GM23338 (cell line): ENCODE measurements around the gene SPP1. TPM values are rescaled to one million over a fixed set of nuclear protein-coding genes. Genes with fewer than 3 reads are reported as not detected.

ENCODE experiments used
- ATAC-seq: fragments of 200-7000 bp; cut with Tn5 transposase; 3 replicates; pipeline ENCODE4 v1.9.1; 2020
- DNase-seq: peaks from one replicate; pipeline ENCODE4 v3.0.0-alpha.2; 2015; ENCODE audit warnings: low spot score
- H2AFZ ChIP-seq: fragments of 200-600 bp; sonication (generic); 2 replicates; pipeline ENCODE4 v1.8.0; 2016; ENCODE audit warnings: antibody characterized with exemption, mild to moderate bottlenecking, moderate library complexity
- H3F3A ChIP-seq: fragments of 200-600 bp; sonication (generic); replicated peaks from 2 replicates; pipeline ENCODE4 v1.8.0; 2017; ENCODE audit warnings: antibody characterized with exemption, mixed run types, low read depth
- H3K27ac ChIP-seq: fragments of 200-600 bp; sonication (generic); 2 replicates; pipeline ENCODE4 v1.6.1; 2016; ENCODE audit warnings: low read depth
- H3K27me3 ChIP-seq: fragments of 200-600 bp; sonication (generic); 2 replicates; pipeline ENCODE4 v1.8.0; 2016; ENCODE audit warnings: mild to moderate bottlenecking, mixed run types, moderate library complexity; ENCODE audit not compliant: insufficient read depth
- H3K36me3 ChIP-seq: fragments of 200-600 bp; sonication (generic); 2 replicates; pipeline ENCODE4 v1.8.0; 2016; ENCODE audit warnings: mild to moderate bottlenecking; ENCODE audit not compliant: insufficient read depth
- H3K4me1 ChIP-seq: fragments of 200-600 bp; sonication (generic); 2 replicates; pipeline ENCODE4 v1.8.0; 2016; ENCODE audit warnings: mild to moderate bottlenecking, moderate library complexity; ENCODE audit not compliant: insufficient read depth
- H3K4me2 ChIP-seq: fragments of 200-600 bp; sonication (generic); 2 replicates; pipeline ENCODE4 v1.7.1; 2017; ENCODE audit warnings: mixed run types
- H3K4me3 ChIP-seq: fragments of 200-600 bp; sonication (generic); 2 replicates; pipeline ENCODE4 v1.6.1; 2016; ENCODE audit warnings: mixed run types
- H3K79me2 ChIP-seq: fragments of 200-600 bp; sonication (generic); replicated peaks from 2 replicates; pipeline ENCODE4 v1.8.0; 2017; ENCODE audit warnings: mild to moderate bottlenecking; ENCODE audit not compliant: insufficient read depth
- H3K9me2 ChIP-seq: fragments of 200-600 bp; sonication (generic); 2 replicates; pipeline ENCODE4 v1.8.0; 2017; ENCODE audit not compliant: insufficient read depth
- H4K20me1 ChIP-seq: fragments of 200-600 bp; sonication (generic); replicated peaks from 2 replicates; pipeline ENCODE4 v1.8.0; 2017; ENCODE audit warnings: mild to moderate bottlenecking; ENCODE audit not compliant: insufficient read depth
- H3K27ac Mint-ChIP-seq: 2 replicates; pipeline ENCODE4 v1.8.0; 2020; ENCODE audit warnings: inconsistent platforms, mild to moderate bottlenecking, moderate library complexity, mixed read lengths
- H3K27me3 Mint-ChIP-seq: 3 replicates; pipeline ENCODE4 v1.8.0; 2022; ENCODE audit warnings: low read depth, mild to moderate bottlenecking, moderate library complexity, mixed read lengths, inconsistent platforms; ENCODE audit not compliant: insufficient read depth, poor library complexity
- H3K36me3 Mint-ChIP-seq: 3 replicates; pipeline ENCODE4 v1.8.0; 2021; ENCODE audit warnings: low read depth, mild to moderate bottlenecking, inconsistent platforms, moderate library complexity, mixed read lengths
- H3K4me1 Mint-ChIP-seq: 3 replicates; pipeline ENCODE4 v1.8.0; 2020; ENCODE audit warnings: mild to moderate bottlenecking, inconsistent platforms, mixed read lengths
- H3K4me3 Mint-ChIP-seq: 3 replicates; pipeline ENCODE4 v1.8.0; 2021; ENCODE audit warnings: moderate library complexity, mild to moderate bottlenecking, inconsistent platforms, mixed read lengths
- H3K9me3 Mint-ChIP-seq: 3 replicates; pipeline ENCODE4 v1.8.0; 2020; ENCODE audit warnings: moderate library complexity, mild to moderate bottlenecking, inconsistent platforms, mixed read lengths
- CTCF ChIP-seq, 2 experiments: fragments of 200-600 bp in 1 of 2; sonication (generic) in 1 of 2; conservative IDR thresholded peaks; 2 replicates each; pipeline versions ENCODE4 v1.5.1 to v1.6.1; 2016 to 2017; ENCODE audit warnings: antibody characterized with exemption in 2 of 2, low read depth in 2 of 2, mild to moderate bottlenecking in 2 of 2, moderate library complexity in 1 of 2
- JUNB ChIP-seq: IDR thresholded peaks from one replicate; pipeline ENCODE4 v1.6.1; 2016; ENCODE audit warnings: antibody characterized with exemption; ENCODE audit not compliant: unreplicated experiment
- NANOG ChIP-seq: IDR thresholded peaks from 2 replicates; pipeline ENCODE4 v1.6.1; 2016; ENCODE audit warnings: antibody characterized with exemption, borderline replicate concordance
- STAT1 ChIP-seq: IDR thresholded peaks from one replicate; pipeline ENCODE4 v1.6.1; 2016; ENCODE audit warnings: antibody characterized with exemption; ENCODE audit not compliant: unreplicated experiment
- ZNF331 ChIP-seq: fragments of 250-450 bp; sonication (Bioruptor Pico); IDR thresholded peaks from 2 replicates; pipeline ENCODE4 v1.5.0; 2020; ENCODE audit warnings: low read depth, mild to moderate bottlenecking, moderate library complexity
- ZNF462 ChIP-seq: fragments of 250-450 bp; sonication (Bioruptor Pico); IDR thresholded peaks from 2 replicates; pipeline ENCODE4 v1.5.0; 2020; ENCODE audit warnings: mild to moderate bottlenecking, moderate library complexity
- polyA plus RNA-seq: library from polyadenylated mRNA; unstranded; fragments of >200 nt; fragmentation: Nextera tagmentation; extraction: Ambion mirVana; gene quantifications from 2 replicates; pipeline ENCODE4 v1.2.1, GENCODE V29; 2016
- total RNA-seq: library from RNA; depleted of rRNA; stranded (reverse); fragments of >200 nt; shearing (Covaris generic); gene quantifications from 2 replicates; pipeline ENCODE4 v1.2.3, GENCODE V29; 2014

The SPP1 gene
- total and polyA plus RNA-seq, 2 experiments from 2014 or later: 41.3 to 51.3 TPM

- Histone ChIP-seq H3K4me1 (no peaks in the 10 kb centered on the region), H3K4me2 (no peak overlapping the region), H3K36me3 (peaks cover 5% of the 10 kb centered on the region; the same call in 1 of the 2 replicates), H3K27ac (no peak overlapping the region), H3K27me3 (no peaks in the 10 kb centered on the region), H3K79me2 (peaks cover 22% of the 10 kb centered on the region), H3F3A (no peaks in the 10 kb centered on the region), H3K9me2 (peaks cover 8% of the 10 kb centered on the region), H4K20me1 (no peaks in the 10 kb centered on the region), H3K4me3 (no peak overlapping the region), H2AFZ (no peak overlapping the region)
- no peak for ATAC-seq
- H3K27ac Mint-ChIP-seq: no peak overlapping the region
- TF ChIP-seq ZNF331 (no peak), CTCF (conservative IDR thresholded peaks at IDR 0.05; ENCODE audit: low read depth in 2 of 2) (no peak), STAT1 (no peak), ZNF462 (CRISPR knock-in tag) (no peak), NANOG (no peak), JUNB (no peak)
- peaks cover 24% of the 10 kb centered on the region for H3K27me3 Mint-ChIP-seq
- H3K9me3 Mint-ChIP-seq: peaks cover 20% of the 10 kb centered on the region; the same call in 2 of the 3 replicates
- H3K4me1 Mint-ChIP-seq: peaks cover 1% of the 10 kb centered on the region
- H3K4me3 Mint-ChIP-seq: no peak overlapping the region
- peaks cover 55% of the 10 kb centered on the region for H3K36me3 Mint-ChIP-seq
- no peak for DNase-seq
Observed at GRCh38 chr4:87926554-87927098, 48.9 kb upstream of the SPP1 start.
